SH-SY5Y (cell line): Measurements from ENCODE around the gene KDM4B.

Experiments used
- GATA2 ChIP-seq: IDR thresholded peaks from 2 replicates; pipeline ENCODE4 v1.6.1; 2011; ENCODE audit warnings: mild to moderate bottlenecking, low read depth, low read length
- GATA3 ChIP-seq: IDR thresholded peaks from 2 replicates; pipeline ENCODE4 v1.6.1; 2011; ENCODE audit warnings: low read depth, mild to moderate bottlenecking, low read length, moderate library complexity

DNA sequence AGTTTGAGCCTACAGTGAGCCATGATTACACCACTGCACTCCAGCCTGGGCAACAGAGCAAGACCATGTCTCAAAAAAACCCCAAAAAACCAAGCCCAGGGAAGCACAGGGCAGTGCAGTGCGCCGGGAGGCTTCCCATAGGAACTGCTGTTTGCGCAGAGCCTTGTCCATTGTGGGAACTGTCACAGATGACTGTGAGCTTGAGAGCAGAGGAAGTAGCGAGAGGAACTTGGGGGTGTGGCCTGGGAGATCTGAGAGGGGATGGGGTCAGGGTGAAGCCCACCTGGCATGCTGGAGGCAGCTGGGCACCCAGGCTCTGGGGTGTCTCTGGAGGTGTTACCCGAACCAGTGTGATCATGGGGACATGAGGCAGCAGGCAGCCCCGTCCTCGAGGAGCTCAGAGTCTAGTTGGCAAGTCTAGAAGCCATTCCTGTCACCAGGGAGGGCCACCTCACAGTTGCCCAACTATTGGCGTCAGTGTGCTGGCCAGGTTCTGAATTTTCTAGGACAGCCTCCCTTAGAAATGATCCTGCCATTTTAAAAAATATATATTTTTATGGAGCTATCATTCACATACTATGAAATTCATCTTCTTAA is 10.4 kb downstream of the KDM4B start:
- no peak for TF ChIP-seq GATA2
- TF ChIP-seq GATA3: no peak
